Effector CD4-positive, alpha-beta T cell (primary cell): ENCODE data around the gene OR5L1. TPM values are rescaled to one million over a fixed set of nuclear protein-coding genes. Genes with fewer than 3 reads are reported as not detected.

Experiments
- DNase-seq: peaks from one replicate; pipeline ENCODE4 v3.0.0-alpha.2; 2020
- total RNA-seq: gene quantifications from one replicate; lab custom pipeline; 2026; lab: John Stamatoyannopoulos, UW

Gene OR5L1
- total RNA-seq: not detected

DNA sequence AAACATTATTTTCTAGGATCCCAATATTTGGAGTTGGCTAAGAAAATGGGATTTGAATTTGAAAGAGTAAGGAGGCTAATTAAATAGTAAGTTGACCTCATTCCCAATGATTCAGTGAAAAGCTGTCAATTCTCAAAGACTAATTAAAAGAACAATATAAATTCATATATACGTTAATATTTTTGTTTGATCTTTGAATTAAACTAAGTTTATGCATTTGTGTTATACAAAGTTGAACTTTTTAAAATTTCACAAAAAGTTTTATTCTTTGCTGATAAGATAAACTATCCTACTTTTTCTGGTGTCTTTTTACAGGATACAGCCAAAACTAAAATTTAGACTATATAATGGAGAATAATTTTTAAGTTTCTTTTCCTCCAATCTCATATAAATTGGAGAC, at the start of gene OR5L1:
TSS of gene OR5L1 (plus strand) at position 301 of the 400 bp plus-strand sequence. CDS start 100 bp downstream, outside the sequence.
- no peak for DNase-seq

DNA sequence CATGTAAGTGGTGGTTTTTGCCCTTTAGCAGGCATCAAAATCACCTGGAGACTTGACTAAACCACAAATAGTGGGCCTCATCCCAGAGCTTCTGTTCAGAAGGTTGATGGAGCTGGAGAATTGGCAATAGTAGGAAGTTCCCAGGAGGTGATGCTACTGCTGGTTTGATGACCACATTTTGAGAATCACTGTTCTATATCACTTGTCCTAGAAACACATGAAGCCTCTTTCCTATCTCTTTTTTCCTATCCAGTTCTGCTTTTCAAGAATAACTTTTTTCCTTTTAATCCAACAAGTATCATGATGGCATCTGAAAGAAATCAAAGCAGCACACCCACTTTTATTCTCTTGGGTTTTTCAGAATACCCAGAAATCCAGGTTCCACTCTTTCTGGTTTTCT, 38.0 kb upstream of the OR5L1 start, which contains the start of gene OR5D13:
TSS of gene OR5D13 (plus strand) at position 301 of the 400 bp plus-strand sequence. CDS start at position 301, 0 bp downstream.
- DNase-seq: no peak

DNA sequence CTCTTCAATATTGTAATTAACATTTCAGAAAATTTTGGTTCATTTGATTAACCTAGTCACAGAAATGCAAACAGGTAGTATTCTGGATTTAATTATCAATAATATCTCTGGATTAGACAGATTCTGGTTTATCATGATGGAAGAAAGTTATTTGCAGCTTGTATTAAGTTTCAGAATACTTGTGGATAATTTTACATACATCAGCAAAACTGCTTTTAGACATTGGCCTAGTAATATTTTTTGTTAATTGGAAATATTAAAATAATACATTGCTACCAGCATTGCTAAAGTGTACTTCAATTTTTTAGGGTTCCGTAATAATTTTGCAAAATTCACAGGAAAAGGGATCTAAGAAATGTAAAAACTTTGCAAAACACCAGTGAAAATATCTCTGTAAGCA, 19.6 kb upstream of the OR5L1 start:
- DNase-seq: no peak

DNA sequence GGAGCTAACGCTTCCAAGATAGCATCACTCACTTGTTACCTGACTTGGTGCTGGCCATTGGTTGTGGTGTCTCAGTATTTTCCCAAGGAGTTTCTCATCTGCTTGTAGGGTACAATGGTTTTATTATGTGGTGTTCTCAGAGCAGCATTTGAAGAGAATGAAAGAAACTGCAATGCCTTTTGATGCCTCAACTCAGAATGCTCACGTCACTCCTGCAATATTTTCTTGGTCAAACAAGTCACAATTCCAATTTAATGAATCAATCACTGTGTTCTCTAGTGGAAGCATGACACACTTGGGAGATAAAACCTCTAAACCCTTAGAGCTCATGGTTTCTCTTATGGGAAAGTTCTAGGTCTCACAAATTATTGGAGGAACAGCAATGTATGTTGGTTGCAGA, 17.8 kb upstream of the OR5L1 start:
- DNase-seq: no peak

DNA sequence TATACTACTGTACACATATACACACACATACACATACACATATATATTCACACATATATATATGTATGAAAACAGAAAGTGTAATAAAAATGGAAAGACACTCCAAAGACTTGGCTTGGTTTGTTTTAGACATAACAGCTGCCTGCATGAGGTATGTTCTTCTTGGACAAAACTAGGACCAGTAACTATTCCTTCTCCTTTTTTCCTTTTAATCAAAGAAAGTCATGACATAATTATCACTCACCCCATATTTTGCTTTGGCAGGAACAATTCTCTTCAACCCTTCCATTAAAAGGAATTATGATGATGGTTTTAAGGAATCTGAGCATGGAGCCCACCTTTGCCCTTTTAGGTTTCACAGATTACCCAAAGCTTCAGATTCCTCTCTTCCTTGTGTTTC, 15.9 kb upstream of the OR5L1 start, which contains the start of gene OR5D14:
TSS of gene OR5D14 (plus strand) at position 301 of the 400 bp plus-strand sequence. CDS start at position 301, 0 bp downstream.
- DNase-seq: no peak

DNA sequence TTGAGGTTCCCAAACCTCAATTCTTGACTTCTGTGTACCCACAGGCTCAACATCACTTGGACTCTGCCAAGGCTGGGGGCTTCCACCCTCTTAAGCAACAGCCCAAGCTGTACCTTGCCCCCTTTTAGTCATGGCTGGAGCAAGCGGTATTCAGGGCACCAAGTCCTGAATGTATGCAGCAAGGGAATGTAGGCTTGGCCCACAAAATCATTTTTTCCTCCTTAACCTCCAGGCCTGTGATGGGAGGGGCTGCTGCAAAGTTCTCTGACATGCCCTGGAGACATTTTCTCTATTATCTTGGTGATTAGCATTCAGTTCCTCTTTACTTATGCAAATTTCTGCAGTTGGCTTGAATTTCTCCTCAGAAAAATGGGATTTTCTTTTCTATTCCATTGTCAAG, 4.9 kb upstream of the OR5L1 start:
- no peak for DNase-seq

DNA sequence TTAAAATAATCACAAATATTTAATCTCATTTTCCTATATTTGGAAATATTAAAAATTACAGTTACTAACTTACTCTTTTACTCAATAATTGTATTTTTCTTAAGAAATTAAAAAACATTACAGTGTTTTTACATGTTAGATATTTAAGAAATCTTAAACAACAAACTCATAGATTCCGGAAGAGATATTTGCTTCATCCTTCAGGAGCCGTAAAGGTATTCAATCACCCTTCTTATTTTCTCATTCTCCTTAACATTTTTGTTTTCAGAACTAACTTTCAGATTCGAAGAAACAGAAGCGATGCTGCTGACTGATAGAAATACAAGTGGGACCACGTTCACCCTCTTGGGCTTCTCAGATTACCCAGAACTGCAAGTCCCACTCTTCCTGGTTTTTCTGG, 8.2 kb downstream of the OR5L1 start, which contains the start of gene OR5D18:
TSS of gene OR5D18 (plus strand) at position 301 of the 400 bp plus-strand sequence. CDS start at position 301, 0 bp downstream.
- no peak for DNase-seq

DNA sequence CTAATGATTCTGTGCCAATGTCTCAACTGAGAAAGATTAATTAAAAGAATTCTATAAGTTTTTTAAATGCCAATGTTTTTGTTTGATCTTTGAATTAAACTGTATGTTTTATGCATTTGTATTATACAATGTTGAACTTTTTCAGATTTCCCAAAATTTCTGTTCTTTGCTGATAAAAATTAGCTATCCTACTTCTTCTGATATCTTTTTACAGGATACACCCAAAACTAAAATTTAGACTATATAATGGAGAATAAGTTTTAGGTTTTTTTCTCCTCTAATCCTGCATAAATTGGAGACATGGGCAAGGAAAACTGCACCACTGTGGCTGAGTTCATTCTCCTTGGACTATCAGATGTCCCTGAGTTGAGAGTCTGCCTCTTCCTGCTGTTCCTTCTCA, 15.8 kb downstream of the OR5L1 start, which contains the start of gene OR5L2:
TSS of gene OR5L2 (plus strand) at position 301 of the 400 bp plus-strand sequence. CDS start at position 301, 0 bp downstream.
- no peak for DNase-seq

DNA sequence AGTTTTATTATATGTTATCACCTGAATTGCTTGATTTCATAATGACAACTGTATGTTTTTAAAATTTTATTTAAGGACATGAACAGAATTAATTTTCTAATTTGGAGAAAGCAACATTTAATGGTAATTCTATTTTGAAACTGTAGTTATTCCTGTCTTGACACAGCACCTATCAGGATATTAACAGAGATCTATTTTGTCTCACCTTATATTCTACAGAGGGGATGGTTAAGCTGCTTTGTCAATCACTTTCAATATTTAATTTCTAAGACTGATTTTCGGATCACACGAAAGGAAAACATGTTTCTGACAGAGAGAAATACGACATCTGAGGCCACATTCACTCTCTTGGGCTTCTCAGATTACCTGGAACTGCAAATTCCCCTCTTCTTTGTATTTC, 27.3 kb downstream of the OR5L1 start, which contains the start of gene OR5D16:
TSS of gene OR5D16 (plus strand) at position 301 of the 400 bp plus-strand sequence. CDS start at position 301, 0 bp downstream.
- no peak for DNase-seq

DNA sequence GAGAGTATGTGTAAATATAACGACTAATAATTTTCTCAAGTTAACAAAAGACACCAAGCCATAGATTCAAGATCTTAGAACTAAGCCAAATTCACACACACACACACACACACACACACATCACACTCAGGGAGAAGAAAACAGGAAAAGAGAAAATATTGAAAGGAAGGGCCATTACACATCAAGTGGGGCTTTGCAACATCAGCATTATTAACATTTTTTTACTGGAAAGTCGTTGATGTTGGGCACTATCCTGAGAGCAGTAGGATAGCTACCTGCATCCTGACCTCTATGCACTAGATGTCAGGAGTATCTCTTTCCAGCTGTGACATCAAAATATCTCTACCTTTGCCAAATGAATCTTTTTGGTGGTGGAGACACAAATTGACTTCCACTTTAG, 36.3 kb downstream of the OR5L1 start:
- DNase-seq: no peak

DNA sequence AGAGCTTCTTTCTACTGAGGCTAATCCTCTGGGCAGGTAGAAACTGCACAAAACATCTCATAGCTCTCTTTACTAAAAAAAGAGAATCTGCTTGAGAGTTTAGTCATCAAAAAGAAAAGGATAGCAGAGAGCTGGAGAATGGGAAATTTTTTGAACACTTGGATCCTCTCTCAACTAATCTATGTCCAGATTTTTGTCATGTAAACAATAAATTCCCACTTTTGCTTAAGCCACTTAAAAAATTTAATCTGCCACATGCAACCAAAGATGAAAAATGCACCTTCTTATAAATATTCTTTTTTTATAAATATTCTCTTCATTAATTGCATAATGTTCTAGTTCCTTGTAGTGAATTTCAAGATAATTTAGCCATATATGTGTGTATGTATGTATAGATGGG, 37.9 kb downstream of the OR5L1 start:
- DNase-seq: no peak

DNA sequence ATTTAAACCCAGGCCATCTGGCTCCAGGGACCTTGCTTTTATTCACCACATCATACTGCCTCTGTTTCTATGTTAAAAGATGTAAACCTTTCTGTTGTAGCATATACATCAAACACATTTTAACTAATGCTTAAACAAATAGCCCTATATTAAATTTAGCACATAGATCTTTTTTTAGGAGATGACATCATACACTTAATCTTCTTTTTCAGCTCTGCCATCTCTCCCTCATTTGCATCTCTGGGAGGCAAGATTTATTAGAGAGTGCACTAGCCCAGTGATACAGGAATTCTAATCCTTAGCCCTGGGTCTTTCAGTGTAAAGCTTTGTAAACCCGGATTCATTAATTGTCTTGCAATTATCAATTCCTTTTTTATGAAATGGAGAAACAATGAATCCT, 41.0 kb downstream of the OR5L1 start:
- no peak for DNase-seq

DNA sequence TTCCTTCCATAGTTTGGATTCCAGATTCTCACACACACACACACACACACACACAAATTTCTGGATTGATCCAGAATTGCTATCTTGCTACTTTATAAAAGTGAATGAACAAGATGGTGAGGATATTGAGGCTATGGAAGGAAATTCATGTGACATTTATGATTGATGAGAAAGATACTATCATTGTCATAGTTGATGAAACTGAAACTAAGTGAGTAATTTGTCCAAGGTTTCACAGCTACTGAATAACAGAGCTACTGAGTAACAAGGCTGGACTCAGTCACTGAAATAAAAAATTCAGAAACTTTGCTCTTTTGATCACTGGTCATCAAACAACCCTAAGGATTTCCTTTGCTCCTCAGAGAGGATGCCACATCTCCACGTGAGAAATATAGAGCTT, 43.5 kb downstream of the OR5L1 start:
- DNase-seq: no peak
